ENCODE measurements around the gene DERA. TPM values are rescaled to one million over a fixed set of nuclear protein-coding genes. Genes with fewer than 3 reads are reported as not detected.
A peak's percentile ranks its signal among the peaks of the same experiment; 100 is the strongest.
"Not testable (repeated sequence)": the region's sequence is repeated elsewhere in the genome, so short reads cannot be mapped to it uniquely, and the experiment has no call there.

Gene DERA
- total and polyA plus RNA-seq, 8 donors = 10.5 to 22.4 (median 16.3) TPM

GRCh38 chr12:16048511-16048910, 137.4 kb downstream of the DERA start:
- intact Hi-C loops (cut with DNase I) = no loop called here
- TF ChIP-seq, protein P1, sequence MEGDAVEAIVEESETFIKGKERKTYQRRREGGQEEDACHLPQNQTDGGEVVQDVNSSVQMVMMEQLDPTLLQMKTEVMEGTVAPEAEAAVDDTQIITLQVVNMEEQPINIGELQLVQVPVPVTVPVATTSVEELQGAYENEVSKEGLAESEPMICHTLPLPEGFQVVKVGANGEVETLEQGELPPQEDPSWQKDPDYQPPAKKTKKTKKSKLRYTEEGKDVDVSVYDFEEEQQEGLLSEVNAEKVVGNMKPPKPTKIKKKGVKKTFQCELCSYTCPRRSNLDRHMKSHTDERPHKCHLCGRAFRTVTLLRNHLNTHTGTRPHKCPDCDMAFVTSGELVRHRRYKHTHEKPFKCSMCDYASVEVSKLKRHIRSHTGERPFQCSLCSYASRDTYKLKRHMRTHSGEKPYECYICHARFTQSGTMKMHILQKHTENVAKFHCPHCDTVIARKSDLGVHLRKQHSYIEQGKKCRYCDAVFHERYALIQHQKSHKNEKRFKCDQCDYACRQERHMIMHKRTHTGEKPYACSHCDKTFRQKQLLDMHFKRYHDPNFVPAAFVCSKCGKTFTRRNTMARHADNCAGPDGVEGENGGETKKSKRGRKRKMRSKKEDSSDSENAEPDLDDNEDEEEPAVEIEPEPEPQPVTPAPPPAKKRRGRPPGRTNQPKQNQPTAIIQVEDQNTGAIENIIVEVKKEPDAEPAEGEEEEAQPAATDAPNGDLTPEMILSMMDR (IDR thresholded peaks at IDR 0.05) = no peak
- Histone ChIP-seq H3K27ac (no peak overlapping the region), H3K27me3 (no peaks in the 10 kb centered on the region), H3K9me3 (no peaks in the 10 kb centered on the region), H3K4me1 (no peaks in the 10 kb centered on the region), H3K36me3 (no peaks in the 10 kb centered on the region), H3K4me3 (no peak overlapping the region)
- DNase-seq (no peak), ATAC-seq (no peak), FAIRE-seq (no peak)
- WGBS, 2 donors = 89 to 94% methylated on average over 2 of the region's 2 CpGs

DNA sequence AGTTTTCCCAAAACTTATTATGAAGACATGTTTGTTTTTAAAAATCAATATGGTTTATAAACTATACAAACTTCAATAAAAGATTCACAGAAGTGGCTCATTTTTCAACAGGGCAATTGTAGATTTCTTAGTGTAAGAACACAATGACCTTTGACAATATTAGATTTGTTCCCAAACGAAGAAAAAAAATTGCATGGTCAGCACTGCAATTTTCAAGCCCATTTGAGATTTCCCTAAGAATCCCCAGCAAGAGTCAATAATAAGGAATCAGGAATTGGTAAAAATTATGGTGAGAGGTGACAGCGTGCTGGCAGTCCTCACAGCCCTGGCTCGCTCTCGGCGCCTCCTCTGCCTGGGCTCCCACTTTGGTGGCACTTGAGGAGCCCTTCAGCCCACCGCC, 145.8 kb downstream of the DERA start:
- Histone ChIP-seq H3K4me1 (no peaks in the 10 kb centered on the region), H3K9me3 (no peaks in the 10 kb centered on the region), H3K27ac (no peak overlapping the region), H3K4me3 (no peak overlapping the region), H3K27me3 (no peaks in the 10 kb centered on the region), H3K36me3 (no peaks in the 10 kb centered on the region)
- FAIRE-seq = no peak
- no peak for DNase-seq
- 81 to 87% methylated on average over 6 of the region's 6 CpGs for WGBS, 2 donors
- intact Hi-C loops (cut with DNase I) = no loop called here
- TF ChIP-seq, protein P1 (IDR thresholded peaks at IDR 0.05) = no peak
- ATAC-seq = no peak

DNA sequence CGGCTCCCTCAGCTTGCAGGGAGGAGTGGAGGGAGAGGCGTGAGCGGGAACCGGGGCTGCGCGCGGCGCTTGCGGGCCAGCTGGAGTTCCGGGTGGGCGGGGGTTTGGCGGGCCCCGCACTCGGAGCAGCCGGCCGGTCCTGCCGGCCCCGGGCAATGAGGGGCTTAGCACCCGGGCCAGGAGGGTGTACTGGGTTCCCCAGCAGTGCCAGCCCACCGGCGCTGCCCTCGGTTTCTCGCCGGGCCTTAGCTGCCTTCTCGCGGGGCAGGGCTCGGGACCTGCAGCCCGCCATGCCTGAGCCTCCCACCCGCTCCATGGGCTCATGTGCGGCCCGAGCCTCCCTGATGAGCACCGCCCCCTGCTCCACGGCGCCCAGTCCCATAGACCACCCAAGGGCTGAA, 146.2 kb downstream of the DERA start:
- H3K4me3 ChIP-seq; H3K9me3 ChIP-seq; H3K36me3 ChIP-seq; H3K4me1 ChIP-seq; ATAC-seq; H3K27me3 ChIP-seq; FAIRE-seq; H3K27ac ChIP-seq; intact Hi-C loops (cut with DNase I): not testable (repeated sequence)
- 85 to 89% methylated on average over 31 to 34 of the region's 34 CpGs for WGBS, 2 donors
- peak in 2 of 6 donors; percentile 47 to 57 for DNase-seq

DNA sequence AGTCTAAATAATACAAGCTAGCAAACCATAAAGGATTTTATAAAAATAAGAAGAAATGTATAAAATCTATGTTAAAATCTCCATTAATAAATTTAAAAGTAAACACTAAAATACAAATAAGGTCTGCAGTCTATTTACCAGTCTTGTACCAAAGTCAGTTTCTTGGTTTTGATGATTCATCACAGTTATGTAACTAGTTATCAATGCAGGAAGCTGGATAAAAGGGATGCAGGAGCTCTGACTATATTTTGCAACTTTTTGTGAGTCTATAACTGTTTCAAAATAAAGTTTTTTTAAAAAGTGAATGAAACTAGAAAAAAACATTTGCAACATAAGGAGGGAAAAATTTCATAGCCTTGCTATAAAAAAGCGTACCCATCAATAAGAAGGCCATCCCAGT, 151.5 kb downstream of the DERA start:
- WGBS, 2 donors = 88 to 98% methylated on average over 1 of the region's 1 CpG
- Histone ChIP-seq H3K36me3 (no peaks in the 10 kb centered on the region), H3K27me3 (no peaks in the 10 kb centered on the region), H3K9me3 (no peaks in the 10 kb centered on the region), H3K4me3 (no peak overlapping the region), H3K27ac (no peak overlapping the region), H3K4me1 (no peaks in the 10 kb centered on the region)
- intact Hi-C loops (cut with DNase I) = no loop called here
- DNase-seq (no peak), FAIRE-seq (no peak), ATAC-seq (peak in 1 of 4 donors; percentile 32)
- TF ChIP-seq, protein P1 (IDR thresholded peaks at IDR 0.05) = no peak

DNA sequence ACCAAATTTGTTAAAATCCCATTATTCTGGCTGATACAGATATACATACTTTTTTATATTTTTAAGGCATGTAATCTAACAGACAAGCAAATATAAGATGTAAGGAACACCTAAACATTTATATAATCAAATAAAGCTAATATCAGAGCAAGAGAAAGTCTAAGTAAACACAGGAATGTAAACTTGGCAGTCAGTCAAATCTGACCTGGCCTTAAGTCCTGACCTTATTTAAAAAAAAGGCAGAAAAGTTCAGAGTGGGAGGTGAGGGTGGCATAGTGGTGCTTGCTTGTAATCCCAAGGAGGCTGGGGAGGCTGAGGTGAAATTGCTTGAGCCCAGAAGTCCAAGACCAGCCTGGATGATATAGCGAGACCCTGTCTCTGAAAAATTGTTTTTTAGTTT, 152.6 kb downstream of the DERA start:
- DNase-seq = no peak
- TF ChIP-seq, protein P1 (IDR thresholded peaks at IDR 0.05) = no peak
- intact Hi-C loops (cut with DNase I) = no loop called here
- no peaks in the 10 kb centered on the region for H3K36me3 ChIP-seq
- no peak overlapping the region for H3K4me3 ChIP-seq
- no peak overlapping the region for H3K27ac ChIP-seq
- no peaks in the 10 kb centered on the region for H3K4me1 ChIP-seq
- FAIRE-seq = no peak
- H3K27me3 ChIP-seq = no peaks in the 10 kb centered on the region
- 93 to 100% methylated on average over 1 of the region's 1 CpG for WGBS, 2 donors
- peak in 1 of 4 donors; percentile 23 for ATAC-seq
- no peaks in the 10 kb centered on the region for H3K9me3 ChIP-seq

GRCh38 chr12:16070113-16070512, 159.0 kb downstream of the DERA start:
- Histone ChIP-seq H3K27ac (no peak overlapping the region), H3K4me1 (no peaks in the 10 kb centered on the region), H3K36me3 (no peaks in the 10 kb centered on the region), H3K27me3 (no peaks in the 10 kb centered on the region), H3K9me3 (no peaks in the 10 kb centered on the region), H3K4me3 (no peak overlapping the region)
- FAIRE-seq (no peak), DNase-seq (no peak), ATAC-seq (no peak)
- WGBS, 2 donors = 65 to 72% methylated on average over 5 of the region's 5 CpGs
- intact Hi-C loops (cut with DNase I) = no loop called here
- TF ChIP-seq, protein P1 (IDR thresholded peaks at IDR 0.05) = no peak

Measured in pancreas (tissue), 10 donors.